Bronchial epithelial cell (primary cell): ENCODE results near the gene E4F1. TPM values are rescaled to one million over a fixed set of nuclear protein-coding genes. Genes with fewer than 3 reads are reported as not detected.
A peak's percentile ranks its signal among the peaks of the same experiment; 100 is the strongest.

Experiments used
- DNase-seq: peaks from one replicate; pipeline ENCODE4 v3.0.0-alpha.2; 2010; ENCODE audit warnings: low read depth
- FAIRE-seq: peaks from 2 replicates; lab custom pipeline; 2011; peaks lifted over from hg19 to GRCh38; lab: Jason Lieb, UNC
- H3K27me3 ChIP-seq: 2 replicates; pipeline ENCODE4 v1.5.1; 2011; ENCODE audit warnings: low read length; ENCODE audit not compliant: control insufficient read depth, insufficient read depth
- H3K36me3 ChIP-seq: 2 replicates; pipeline ENCODE4 v1.5.1; 2011; ENCODE audit warnings: low read length; ENCODE audit not compliant: control insufficient read depth, insufficient read depth
- H3K4me3 ChIP-seq: 2 replicates; pipeline ENCODE4 v1.5.1; 2011; ENCODE audit warnings: mild to moderate bottlenecking, low read depth, low read length, control low read depth
- total RNA-seq: library from RNA; depleted of rRNA; stranded (reverse); fragments of >200 nt; gene quantifications from 2 replicates; pipeline ENCODE4 v1.2.1, GENCODE V29; 2014
- TF ChIP-seq, protein P1 (sequence below): IDR thresholded peaks from 2 replicates; pipeline ENCODE4 v1.5.1; 2011; ENCODE audit warnings: mild to moderate bottlenecking, moderate library complexity, low read length, control low read depth, inconsistent platforms; ENCODE audit not compliant: insufficient read depth, severe bottlenecking

Gene E4F1, protein sequence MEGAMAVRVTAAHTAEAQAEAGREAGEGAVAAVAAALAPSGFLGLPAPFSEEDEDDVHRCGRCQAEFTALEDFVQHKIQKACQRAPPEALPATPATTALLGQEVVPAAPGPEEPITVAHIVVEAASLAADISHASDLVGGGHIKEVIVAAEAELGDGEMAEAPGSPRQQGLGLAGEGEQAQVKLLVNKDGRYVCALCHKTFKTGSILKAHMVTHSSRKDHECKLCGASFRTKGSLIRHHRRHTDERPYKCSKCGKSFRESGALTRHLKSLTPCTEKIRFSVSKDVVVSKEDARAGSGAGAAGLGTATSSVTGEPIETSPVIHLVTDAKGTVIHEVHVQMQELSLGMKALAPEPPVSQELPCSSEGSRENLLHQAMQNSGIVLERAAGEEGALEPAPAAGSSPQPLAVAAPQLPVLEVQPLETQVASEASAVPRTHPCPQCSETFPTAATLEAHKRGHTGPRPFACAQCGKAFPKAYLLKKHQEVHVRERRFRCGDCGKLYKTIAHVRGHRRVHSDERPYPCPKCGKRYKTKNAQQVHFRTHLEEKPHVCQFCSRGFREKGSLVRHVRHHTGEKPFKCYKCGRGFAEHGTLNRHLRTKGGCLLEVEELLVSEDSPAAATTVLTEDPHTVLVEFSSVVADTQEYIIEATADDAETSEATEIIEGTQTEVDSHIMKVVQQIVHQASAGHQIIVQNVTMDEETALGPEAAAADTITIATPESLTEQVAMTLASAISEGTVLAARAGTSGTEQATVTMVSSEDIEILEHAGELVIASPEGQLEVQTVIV
- total RNA-seq: 26.6 and 34.4 TPM in 2 replicates

DNA sequence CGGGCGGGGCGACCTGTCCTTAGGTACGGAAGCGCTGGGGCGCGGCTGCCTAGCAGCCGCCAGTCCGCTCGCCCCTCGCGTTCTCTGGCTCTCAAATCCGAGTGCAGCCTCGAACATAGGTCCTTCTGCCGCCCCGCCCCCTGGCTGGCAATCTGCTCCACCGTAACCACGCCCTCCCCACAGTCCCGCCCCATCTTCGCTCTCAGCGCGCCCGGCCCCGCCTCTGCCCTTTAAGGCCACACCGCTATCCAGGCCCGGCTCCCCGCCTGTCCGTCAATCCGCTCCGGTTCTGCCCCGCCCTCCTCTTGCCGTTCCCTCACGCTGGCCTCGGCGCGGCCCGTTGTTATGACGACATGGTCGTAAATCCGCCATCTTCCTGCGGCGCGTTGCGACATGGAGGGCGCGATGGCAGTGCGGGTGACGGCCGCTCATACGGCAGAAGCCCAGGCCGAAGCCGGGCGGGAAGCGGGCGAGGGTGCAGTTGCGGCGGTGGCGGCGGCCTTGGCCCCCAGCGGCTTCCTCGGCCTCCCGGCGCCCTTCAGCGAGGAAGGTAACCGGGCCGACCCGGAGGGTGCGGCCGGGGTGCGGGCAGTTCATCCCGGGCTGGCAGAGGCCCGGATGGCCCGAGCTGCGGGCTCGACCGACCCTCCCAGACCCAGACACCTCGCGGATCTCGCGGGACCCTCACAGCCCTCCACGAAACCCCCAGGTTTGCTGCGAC is at the start of gene E4F1:
Gene E4F1 (plus strand): TSS at position 371 of the 721 bp plus-strand sequence. CDS start 23 bp downstream, at position 394.
- DNase-seq: peak; percentile 96
- TF ChIP-seq, protein P1, sequence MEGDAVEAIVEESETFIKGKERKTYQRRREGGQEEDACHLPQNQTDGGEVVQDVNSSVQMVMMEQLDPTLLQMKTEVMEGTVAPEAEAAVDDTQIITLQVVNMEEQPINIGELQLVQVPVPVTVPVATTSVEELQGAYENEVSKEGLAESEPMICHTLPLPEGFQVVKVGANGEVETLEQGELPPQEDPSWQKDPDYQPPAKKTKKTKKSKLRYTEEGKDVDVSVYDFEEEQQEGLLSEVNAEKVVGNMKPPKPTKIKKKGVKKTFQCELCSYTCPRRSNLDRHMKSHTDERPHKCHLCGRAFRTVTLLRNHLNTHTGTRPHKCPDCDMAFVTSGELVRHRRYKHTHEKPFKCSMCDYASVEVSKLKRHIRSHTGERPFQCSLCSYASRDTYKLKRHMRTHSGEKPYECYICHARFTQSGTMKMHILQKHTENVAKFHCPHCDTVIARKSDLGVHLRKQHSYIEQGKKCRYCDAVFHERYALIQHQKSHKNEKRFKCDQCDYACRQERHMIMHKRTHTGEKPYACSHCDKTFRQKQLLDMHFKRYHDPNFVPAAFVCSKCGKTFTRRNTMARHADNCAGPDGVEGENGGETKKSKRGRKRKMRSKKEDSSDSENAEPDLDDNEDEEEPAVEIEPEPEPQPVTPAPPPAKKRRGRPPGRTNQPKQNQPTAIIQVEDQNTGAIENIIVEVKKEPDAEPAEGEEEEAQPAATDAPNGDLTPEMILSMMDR: no peak
- Histone ChIP-seq H3K27me3 (no peaks in the 10 kb centered on the region), H3K4me3 (peak within 1 kb of the TSS; percentile 95), H3K36me3 (peaks cover 4% of the 10 kb centered on the region)
- FAIRE-seq: no peak

DNA sequence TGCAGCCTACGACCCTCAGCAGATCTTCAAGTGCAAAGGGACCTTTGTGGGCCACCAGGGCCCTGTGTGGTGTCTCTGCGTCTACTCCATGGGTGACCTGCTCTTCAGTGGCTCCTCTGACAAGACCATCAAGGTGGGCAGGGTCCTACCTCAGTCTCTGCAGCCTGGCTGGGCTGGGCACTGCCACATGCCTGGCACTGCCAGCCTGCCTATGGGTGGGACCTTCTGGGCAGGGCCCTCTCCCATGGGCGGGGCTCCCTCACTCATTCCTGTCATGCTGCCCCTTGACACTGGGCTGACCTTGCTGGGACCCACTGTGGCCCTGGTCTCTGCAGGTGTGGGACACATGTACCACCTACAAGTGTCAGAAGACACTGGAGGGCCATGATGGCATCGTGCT is 49.5 kb upstream of the E4F1 start:
- Histone ChIP-seq H3K27me3 (no peaks in the 10 kb centered on the region), H3K36me3 (peaks cover 24% of the 10 kb centered on the region), H3K4me3 (no peak overlapping the region)
- DNase-seq: no peak
- TF ChIP-seq, protein P1: no peak
- no peak for FAIRE-seq

DNA sequence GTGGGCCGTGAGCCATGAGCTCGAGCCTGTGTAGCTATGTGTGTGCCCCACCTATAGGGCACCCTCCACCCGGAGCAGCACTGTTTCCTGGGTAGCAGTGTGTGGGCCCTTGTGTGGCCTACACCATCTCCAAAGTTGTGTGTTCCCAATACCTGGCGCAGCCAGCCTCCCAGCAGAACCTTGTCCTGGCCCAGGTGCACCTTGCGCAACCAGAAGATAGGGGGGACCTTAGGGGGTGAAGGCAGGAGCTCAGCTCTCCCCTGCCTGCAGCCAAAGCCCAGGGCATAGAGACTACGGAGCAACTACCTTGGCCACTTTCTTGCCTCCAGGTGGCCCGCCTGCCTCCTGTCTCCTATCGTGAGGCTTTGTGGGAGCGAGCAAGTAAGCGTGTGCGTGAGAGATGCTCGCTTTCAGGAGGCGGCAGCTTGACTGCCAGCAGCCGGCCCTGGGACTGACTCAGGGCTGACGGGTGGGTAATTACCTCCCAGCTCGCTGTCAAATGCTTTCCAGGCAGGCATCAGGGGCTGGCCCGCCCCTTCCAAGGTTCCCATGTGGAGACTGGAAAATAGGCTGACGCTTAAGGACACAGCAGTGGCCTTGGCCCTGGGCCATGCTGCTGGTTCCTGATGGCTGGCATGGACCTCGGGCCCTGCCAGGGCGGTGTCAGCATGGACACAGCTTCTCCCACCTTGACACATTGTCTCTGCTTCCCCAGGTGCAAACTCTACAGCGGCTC is 48.8 kb upstream of the E4F1 start:
- H3K4me3 ChIP-seq: no peak overlapping the region
- no peaks in the 10 kb centered on the region for H3K27me3 ChIP-seq
- H3K36me3 ChIP-seq: peaks cover 24% of the 10 kb centered on the region
- DNase-seq (no peak), FAIRE-seq (peak; percentile 36)
- TF ChIP-seq, protein P1: no peak

DNA sequence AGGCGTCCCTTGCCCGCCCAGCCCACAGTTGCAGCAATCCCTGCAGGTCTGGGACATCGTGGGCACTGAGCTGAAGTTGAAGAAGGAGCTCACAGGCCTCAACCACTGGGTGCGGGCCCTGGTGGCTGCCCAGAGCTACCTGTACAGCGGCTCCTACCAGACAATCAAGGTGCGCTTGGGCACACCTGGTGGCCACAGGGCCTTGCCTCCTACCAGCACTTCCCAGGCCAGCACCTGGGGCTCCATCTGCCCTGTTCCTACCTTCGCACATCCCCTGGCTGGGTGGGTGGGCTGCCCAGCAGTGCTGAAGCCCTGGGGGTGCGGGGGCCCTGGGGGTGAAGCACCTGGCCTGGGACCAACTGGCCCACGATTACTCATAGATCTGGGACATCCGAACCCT is 47.9 kb upstream of the E4F1 start:
- no peaks in the 10 kb centered on the region for H3K27me3 ChIP-seq
- H3K36me3 ChIP-seq: peaks cover 23% of the 10 kb centered on the region
- no peak overlapping the region for H3K4me3 ChIP-seq
- no peak for DNase-seq
- TF ChIP-seq, protein P1: no peak
- no peak for FAIRE-seq

DNA sequence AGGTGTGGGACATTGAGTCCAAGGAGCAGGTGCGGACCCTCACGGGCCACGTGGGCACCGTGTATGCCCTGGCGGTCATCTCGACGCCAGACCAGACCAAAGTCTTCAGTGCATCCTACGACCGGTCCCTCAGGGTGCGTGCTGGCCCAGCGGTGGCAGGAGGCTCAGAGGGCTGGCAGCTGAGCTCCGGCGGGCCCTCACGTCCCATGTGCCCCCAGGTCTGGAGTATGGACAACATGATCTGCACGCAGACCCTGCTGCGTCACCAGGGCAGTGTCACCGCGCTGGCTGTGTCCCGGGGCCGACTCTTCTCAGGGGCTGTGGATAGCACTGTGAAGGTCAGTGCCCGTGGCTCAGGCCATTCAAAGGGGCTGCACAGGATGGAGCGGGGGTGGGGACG is 47.3 kb upstream of the E4F1 start:
- Histone ChIP-seq H3K4me3 (no peak overlapping the region), H3K27me3 (no peaks in the 10 kb centered on the region), H3K36me3 (peaks cover 23% of the 10 kb centered on the region)
- no peak for DNase-seq
- TF ChIP-seq, protein P1: no peak
- no peak for FAIRE-seq
